GM06990 (cell line): ENCODE measurements around the gene RICTOR.

Experiments used
- DNase-seq: peaks from one replicate; pipeline ENCODE4 v3.0.0-alpha.2; 2011; ENCODE audit not compliant: insufficient read length; ENCODE audit errors: extremely low read depth
- H3K27me3 ChIP-seq: replicated peaks from 2 replicates; pipeline ENCODE4 v1.6.0; 2011; ENCODE audit warnings: low read length; ENCODE audit not compliant: control insufficient read depth, insufficient read depth
- H3K36me3 ChIP-seq: 2 replicates; pipeline ENCODE4 v1.5.1; 2011; ENCODE audit warnings: low read length; ENCODE audit not compliant: control insufficient read depth, insufficient read depth
- H3K4me3 ChIP-seq: replicated peaks from 2 replicates; pipeline ENCODE4 v1.5.1; 2011; ENCODE audit warnings: low read depth, mild to moderate bottlenecking, control low read depth, low read length
- TF ChIP-seq, protein P1 (sequence below): IDR thresholded peaks from 2 replicates; pipeline ENCODE4 v1.5.1; 2011; ENCODE audit warnings: low read length, control low read depth, mild to moderate bottlenecking, inconsistent platforms; ENCODE audit not compliant: insufficient read depth, poor library complexity, severe bottlenecking

RICTOR gene

GRCh38 chr5:38906503-38906902 is 167.7 kb downstream of the RICTOR start:
- H3K36me3 ChIP-seq, result no peaks in the 10 kb centered on the region
- no peak overlapping the region for H3K4me3 ChIP-seq
- no peak for DNase-seq
- H3K27me3 ChIP-seq, result no peaks in the 10 kb centered on the region
- TF ChIP-seq, protein P1, sequence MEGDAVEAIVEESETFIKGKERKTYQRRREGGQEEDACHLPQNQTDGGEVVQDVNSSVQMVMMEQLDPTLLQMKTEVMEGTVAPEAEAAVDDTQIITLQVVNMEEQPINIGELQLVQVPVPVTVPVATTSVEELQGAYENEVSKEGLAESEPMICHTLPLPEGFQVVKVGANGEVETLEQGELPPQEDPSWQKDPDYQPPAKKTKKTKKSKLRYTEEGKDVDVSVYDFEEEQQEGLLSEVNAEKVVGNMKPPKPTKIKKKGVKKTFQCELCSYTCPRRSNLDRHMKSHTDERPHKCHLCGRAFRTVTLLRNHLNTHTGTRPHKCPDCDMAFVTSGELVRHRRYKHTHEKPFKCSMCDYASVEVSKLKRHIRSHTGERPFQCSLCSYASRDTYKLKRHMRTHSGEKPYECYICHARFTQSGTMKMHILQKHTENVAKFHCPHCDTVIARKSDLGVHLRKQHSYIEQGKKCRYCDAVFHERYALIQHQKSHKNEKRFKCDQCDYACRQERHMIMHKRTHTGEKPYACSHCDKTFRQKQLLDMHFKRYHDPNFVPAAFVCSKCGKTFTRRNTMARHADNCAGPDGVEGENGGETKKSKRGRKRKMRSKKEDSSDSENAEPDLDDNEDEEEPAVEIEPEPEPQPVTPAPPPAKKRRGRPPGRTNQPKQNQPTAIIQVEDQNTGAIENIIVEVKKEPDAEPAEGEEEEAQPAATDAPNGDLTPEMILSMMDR, result no peak

DNA sequence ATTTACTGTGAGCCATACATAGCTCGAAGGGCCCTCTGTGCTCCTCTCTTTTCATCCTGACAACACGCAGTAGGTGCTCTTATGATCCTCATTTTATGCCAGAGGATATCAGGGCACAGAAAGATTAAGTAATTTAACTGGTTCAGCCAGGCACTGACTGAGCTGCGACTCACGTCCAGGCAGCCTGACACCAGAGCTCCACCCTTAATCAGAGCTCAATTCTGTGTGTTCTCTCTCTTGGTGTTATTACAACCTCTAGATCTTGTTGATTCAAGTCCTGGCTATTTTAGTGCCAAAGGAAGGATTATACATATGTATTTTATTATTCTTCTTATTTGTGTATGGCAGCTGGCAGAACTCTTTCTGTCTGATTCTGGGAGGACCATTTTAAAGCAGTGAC is 168.7 kb downstream of the RICTOR start:
- TF ChIP-seq, protein P1, result no peak
- no peak overlapping the region for H3K4me3 ChIP-seq
- H3K27me3 ChIP-seq, result no peaks in the 10 kb centered on the region
- no peak for DNase-seq
- no peaks in the 10 kb centered on the region for H3K36me3 ChIP-seq

DNA sequence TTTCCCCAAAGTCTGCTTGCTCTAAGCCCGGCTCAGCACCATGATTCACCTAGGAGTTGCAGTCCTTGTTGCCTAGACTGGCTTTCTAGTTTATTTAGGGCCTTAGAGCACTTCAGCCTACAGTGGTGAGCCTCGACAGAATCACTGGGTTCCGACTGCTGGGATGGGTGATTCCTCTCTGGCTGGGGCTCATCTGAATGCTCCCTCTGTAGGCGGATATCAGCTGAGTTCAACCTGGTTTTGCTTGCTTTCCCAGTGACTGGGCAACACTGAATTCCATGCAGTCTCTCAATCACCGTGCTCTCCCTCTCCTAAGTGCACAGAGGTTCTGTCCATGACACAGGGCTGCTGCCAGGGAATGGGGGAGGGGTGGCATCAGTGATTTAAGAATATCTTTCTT is 174.3 kb downstream of the RICTOR start:
- H3K4me3 ChIP-seq, result no peak overlapping the region
- H3K36me3 ChIP-seq, result no peaks in the 10 kb centered on the region
- TF ChIP-seq, protein P1, result no peak
- H3K27me3 ChIP-seq, result no peaks in the 10 kb centered on the region
- no peak for DNase-seq

- Histone ChIP-seq H3K27me3 (no peaks in the 10 kb centered on the region), H3K4me3 (no peak overlapping the region), H3K36me3 (no peaks in the 10 kb centered on the region)
- DNase-seq, result no peak
- TF ChIP-seq, protein P1, result no peak
Measured at GRCh38 chr5:38896760-38897159, 177.4 kb downstream of the RICTOR start.

GRCh38 chr5:38892363-38892762 is 181.8 kb downstream of the RICTOR start:
- Histone ChIP-seq H3K27me3 (no peaks in the 10 kb centered on the region), H3K36me3 (no peaks in the 10 kb centered on the region), H3K4me3 (no peak overlapping the region)
- DNase-seq, result no peak
- TF ChIP-seq, protein P1, result no peak

- Histone ChIP-seq H3K27me3 (no peaks in the 10 kb centered on the region), H3K4me3 (no peak overlapping the region), H3K36me3 (no peaks in the 10 kb centered on the region)
- TF ChIP-seq, protein P1, result no peak
- no peak for DNase-seq
Measured at GRCh38 chr5:38891563-38891962, 182.6 kb downstream of the RICTOR start.
